HCT116 (cell line): Measurements from ENCODE around the gene LRFN2. TPM values are rescaled to one million over a fixed set of nuclear protein-coding genes. Genes with fewer than 3 reads are reported as not detected.

Experiments
- ATAC-seq: fragments of 200-7000 bp; cut with Tn5 transposase; 2 replicates; pipeline ENCODE4 v1.9.1; 2020; ENCODE audit warnings: mild to moderate bottlenecking, moderate library complexity
- BruUV-seq: library from RNA; stranded (reverse); fragments of 400-500 nt; replicated peaks from 2 replicates; lab custom pipeline; 2021; lab: Mats Ljungman, UMichigan
- CTCF ChIA-PET: fragments of 300-600 bp; sonication (Branson Sonifier 250); formaldehyde crosslinking; loops from one replicate; lab custom pipeline; 2021; ENCODE audit warnings: antibody characterized with exemption; lab: Charles Lee
- POLR2A ChIA-PET: fragments of 300-600, 350-600 bp; sonication (Branson Sonifier 250); formaldehyde crosslinking; loops from one replicate; lab custom pipeline; 2021; ENCODE audit warnings: antibody characterized with exemption; lab: Charles Lee
- RAD21 ChIA-PET, 2 experiments: fragments of 300-600 bp; sonication (Branson Sonifier 250); formaldehyde crosslinking; loops; one replicate each; lab custom pipeline; 2023; ENCODE audit warnings: low total read pairs in 2 of 2; ENCODE audit not compliant: uncharacterized antibody in 2 of 2, unreplicated experiment in 2 of 2, low non-redundant PET in 1 of 2; lab: Charles Lee
- DNase-seq: peaks from one replicate; pipeline ENCODE4 v3.0.0-alpha.2; 2010; ENCODE audit warnings: low read depth, low spot score
- H2AFZ ChIP-seq: fragments of 200-600 bp; shearing (Covaris generic), sonication (generic); 2 replicates; pipeline ENCODE4 v1.6.1; 2017; ENCODE audit warnings: low read depth, mixed run types, mixed read lengths, antibody characterized with exemption, low read length; ENCODE audit not compliant: poor library complexity, severe bottlenecking
- H3K27ac ChIP-seq: 2 replicates; pipeline ENCODE4 v1.5.1; 2012; ENCODE audit warnings: low read depth, low read length
- H3K27me3 ChIP-seq: fragments of 200-600 bp; sonication (generic); 2 replicates; pipeline ENCODE4 v1.6.1; 2016; ENCODE audit warnings: mixed run types, low read length, mixed read lengths; ENCODE audit not compliant: insufficient read depth
- H3K36me3 ChIP-seq, 2 experiments: fragments of 200-500 bp in 1 of 2; fragments of 200-600 bp in 1 of 2; sonication (Bioruptor generic) in 1 of 2; sonication (generic) in 1 of 2; 2 replicates each; pipeline versions ENCODE4 v1.5.1 to v1.6.1; 2014 to 2016; ENCODE audit warnings: low read length in 2 of 2, inconsistent platforms in 1 of 2, mixed read lengths in 1 of 2, mixed run types in 1 of 2; ENCODE audit not compliant: insufficient read depth in 2 of 2, control insufficient read depth in 1 of 2
- H3K4me1 ChIP-seq, 2 experiments: fragments of 200-600 bp in 1 of 2; sonication (generic) in 1 of 2; 2 replicates each; pipeline versions ENCODE4 v1.5.1 to v1.6.1; 2012 to 2017; ENCODE audit warnings: low read length in 2 of 2, inconsistent platforms in 1 of 2, mild to moderate bottlenecking in 1 of 2, mixed read lengths in 1 of 2, mixed run types in 1 of 2, moderate library complexity in 1 of 2; ENCODE audit not compliant: insufficient read depth in 2 of 2, control insufficient read depth in 1 of 2
- H3K4me2 ChIP-seq: fragments of 200-600 bp; sonication (generic); 2 replicates; pipeline ENCODE4 v1.6.1; 2017; ENCODE audit warnings: mixed run types, low read length, mixed read lengths
- H3K4me3 ChIP-seq, 2 experiments: fragments of 200-600 bp in 1 of 2; sonication (generic) in 1 of 2; replicated peaks in 1 of 2; 2 replicates each; pipeline ENCODE4 v1.5.1; 2011 to 2016; ENCODE audit warnings: low read length in 2 of 2, control low read depth in 1 of 2, low read depth in 1 of 2, mild to moderate bottlenecking in 1 of 2, mixed read lengths in 1 of 2, mixed run types in 1 of 2
- H3K79me2 ChIP-seq: fragments of 200-600 bp; sonication (generic); 2 replicates; pipeline ENCODE4 v1.6.1; 2017; ENCODE audit warnings: mild to moderate bottlenecking, mixed run types, low read length, moderate library complexity, mixed read lengths; ENCODE audit not compliant: insufficient read depth
- H3K9ac ChIP-seq: fragments of 200-600 bp; sonication (generic); 2 replicates; pipeline ENCODE4 v1.6.1; 2016; ENCODE audit warnings: low read length, mixed read lengths
- H3K9me2 ChIP-seq: fragments of 200-600 bp; sonication (generic), shearing (Covaris generic); 2 replicates; pipeline ENCODE4 v1.6.1; 2017; ENCODE audit warnings: mixed run types, mild to moderate bottlenecking, moderate library complexity; ENCODE audit not compliant: insufficient read depth
- H3K9me3 ChIP-seq, 2 experiments: fragments of 200-500 bp in 1 of 2; fragments of 200-600 bp in 1 of 2; sonication (Bioruptor generic) in 1 of 2; sonication (generic) in 1 of 2; 2 replicates each; pipeline ENCODE4 v1.6.1; 2014 to 2017; ENCODE audit warnings: low read length in 2 of 2, mixed read lengths in 2 of 2, inconsistent platforms in 1 of 2, low read depth in 1 of 2, mild to moderate bottlenecking in 1 of 2, mixed run types in 1 of 2, moderate library complexity in 1 of 2; ENCODE audit not compliant: control insufficient read depth in 1 of 2, insufficient read depth in 1 of 2
- H4K20me1 ChIP-seq: fragments of 200-600 bp; sonication (generic), shearing (Covaris generic); 2 replicates; pipeline ENCODE4 v1.6.1; 2017; ENCODE audit warnings: mixed run types, mild to moderate bottlenecking, moderate library complexity; ENCODE audit not compliant: insufficient read depth
- ATF3 ChIP-seq: IDR thresholded peaks from 2 replicates; pipeline ENCODE4 v1.6.1; 2012
- EGR1 ChIP-seq: IDR thresholded peaks from 2 replicates; pipeline ENCODE4 v1.6.1; 2012; ENCODE audit warnings: low read depth
- ELF1 ChIP-seq: IDR thresholded peaks from 2 replicates; pipeline ENCODE4 v1.6.1; 2012; ENCODE audit warnings: low read depth, borderline replicate concordance
- EZH2 ChIP-seq: fragments of 200-600 bp; sonication (generic); IDR thresholded peaks from 2 replicates; pipeline ENCODE4 v1.6.1; 2017; ENCODE audit warnings: antibody characterized with exemption, mixed run types
- EZH2phosphoT487 ChIP-seq: fragments of 200-600 bp; IDR thresholded peaks from 2 replicates; pipeline ENCODE4 v1.6.1; 2018; ENCODE audit warnings: antibody characterized with exemption, borderline replicate concordance
- FOSL1 ChIP-seq: IDR thresholded peaks from 2 replicates; pipeline ENCODE4 v1.6.1; 2012; ENCODE audit warnings: low read depth
- JUND ChIP-seq: IDR thresholded peaks from 2 replicates; pipeline ENCODE4 v1.6.1; 2012
- POLR2A ChIP-seq: IDR thresholded peaks from 2 replicates; pipeline ENCODE4 v1.7.0; 2011; ENCODE audit warnings: borderline replicate concordance; ENCODE audit not compliant: insufficient read depth, insufficient read length; ENCODE audit errors: extremely low read depth
- POLR2AphosphoS5 ChIP-seq: IDR thresholded peaks from 2 replicates; pipeline ENCODE4 v1.6.1; 2011; ENCODE audit warnings: mild to moderate bottlenecking, low read depth, low read length, moderate library complexity
- SIN3A ChIP-seq: IDR thresholded peaks from 2 replicates; pipeline ENCODE4 v1.6.1; 2012; ENCODE audit warnings: low read depth
- SP1 ChIP-seq: IDR thresholded peaks from 2 replicates; pipeline ENCODE4 v1.6.1; 2012; ENCODE audit warnings: low read depth
- SRF ChIP-seq: IDR thresholded peaks from 2 replicates; pipeline ENCODE4 v1.6.1; 2012; ENCODE audit warnings: low read depth
- TCF7L2 ChIP-seq: IDR thresholded peaks from 2 replicates; pipeline ENCODE4 v1.7.0; 2011; ENCODE audit warnings: borderline replicate concordance, inconsistent platforms; ENCODE audit not compliant: insufficient read depth, insufficient read length; ENCODE audit errors: extremely low read depth
- YY1 ChIP-seq: IDR thresholded peaks from 2 replicates; pipeline ENCODE4 v1.6.1; 2011; ENCODE audit warnings: low read length, low read depth, moderate library complexity, mild to moderate bottlenecking; ENCODE audit not compliant: insufficient replicate concordance; ENCODE audit errors: extremely low read depth
- ZFX ChIP-seq: fragments of 450-650 bp; IDR thresholded peaks from 2 replicates; pipeline ENCODE4 v1.6.1; 2017
- ZNF274 ChIP-seq: fragments of 200-500 bp; sonication (Bioruptor generic); IDR thresholded peaks from 2 replicates; pipeline ENCODE4 v1.6.1; 2014; ENCODE audit warnings: mild to moderate bottlenecking, low read depth, low read length, inconsistent platforms
- intact Hi-C: fragments of 100-400 bp; cut with micrococcal nuclease; formaldehyde crosslinking; loops from 2 replicates; pipeline ENCODE4 v1.10.0; 2022
- total RNA-seq: library from RNA; stranded (reverse); gene quantifications from one replicate; pipeline ENCODE4 v1.2.1, GENCODE V29; 2021; ENCODE audit not compliant: unreplicated experiment
- TF ChIP-seq, protein P1 (sequence below): IDR thresholded peaks from 2 replicates; pipeline ENCODE4 v1.6.1; 2012
- TF ChIP-seq, protein P2 (sequence below), 3 experiments: fragments of 200-600 bp in 1 of 3; sonication (generic) in 1 of 3; IDR thresholded peaks in 2 of 3; conservative IDR thresholded peaks in 1 of 3; 2 replicates each; pipeline ENCODE4 v1.5.1; 2012 to 2017; ENCODE audit warnings: low read depth in 2 of 3, low read length in 2 of 3, antibody characterized with exemption in 1 of 3, borderline replicate concordance in 1 of 3, control low read depth in 1 of 3, mild to moderate bottlenecking in 1 of 3, mixed read lengths in 1 of 3, mixed run types in 1 of 3, moderate library complexity in 1 of 3; ENCODE audit not compliant: insufficient read depth in 1 of 3
- TF ChIP-seq, protein P3 (sequence below): IDR thresholded peaks from 2 replicates; pipeline ENCODE4 v1.6.1; 2012; ENCODE audit warnings: low read depth
- TF ChIP-seq, protein P4 (sequence below): IDR thresholded peaks from 2 replicates; pipeline ENCODE4 v1.6.1; 2011; ENCODE audit warnings: mild to moderate bottlenecking, low read length, moderate library complexity; ENCODE audit not compliant: insufficient replicate concordance; ENCODE audit errors: extremely low read depth

LRFN2 gene
- total RNA-seq, 1 experiment from 2014 or later: not detected

- no peaks in the 10 kb centered on the region for H3K4me1 ChIP-seq
- DNase-seq: no peak
- H3K4me3 ChIP-seq: no peak overlapping the region
- H3K9me3 ChIP-seq: no peaks in the 10 kb centered on the region
- no peaks in the 10 kb centered on the region for H3K79me2 ChIP-seq
- no peak overlapping the region for H3K4me2 ChIP-seq
- POLR2A ChIA-PET: no interaction called here
- H3K36me3 ChIP-seq: no peaks in the 10 kb centered on the region
- H3K27ac ChIP-seq: no peak overlapping the region
- no peaks in the 10 kb centered on the region for H3K9me2 ChIP-seq
- ATAC-seq: no peak
- CTCF ChIA-PET: no interaction called here
- BruUV-seq: no TSS peak
- H3K9ac ChIP-seq: no peak overlapping the region
- RAD21 ChIA-PET: no interaction called here
- TF ChIP-seq EGR1: no peak
- no peak for TF ChIP-seq YY1
- TF ChIP-seq, protein P1, sequence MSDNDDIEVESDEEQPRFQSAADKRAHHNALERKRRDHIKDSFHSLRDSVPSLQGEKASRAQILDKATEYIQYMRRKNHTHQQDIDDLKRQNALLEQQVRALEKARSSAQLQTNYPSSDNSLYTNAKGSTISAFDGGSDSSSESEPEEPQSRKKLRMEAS: no peak
- no peak for TF ChIP-seq SRF
- TF ChIP-seq, protein P2, sequence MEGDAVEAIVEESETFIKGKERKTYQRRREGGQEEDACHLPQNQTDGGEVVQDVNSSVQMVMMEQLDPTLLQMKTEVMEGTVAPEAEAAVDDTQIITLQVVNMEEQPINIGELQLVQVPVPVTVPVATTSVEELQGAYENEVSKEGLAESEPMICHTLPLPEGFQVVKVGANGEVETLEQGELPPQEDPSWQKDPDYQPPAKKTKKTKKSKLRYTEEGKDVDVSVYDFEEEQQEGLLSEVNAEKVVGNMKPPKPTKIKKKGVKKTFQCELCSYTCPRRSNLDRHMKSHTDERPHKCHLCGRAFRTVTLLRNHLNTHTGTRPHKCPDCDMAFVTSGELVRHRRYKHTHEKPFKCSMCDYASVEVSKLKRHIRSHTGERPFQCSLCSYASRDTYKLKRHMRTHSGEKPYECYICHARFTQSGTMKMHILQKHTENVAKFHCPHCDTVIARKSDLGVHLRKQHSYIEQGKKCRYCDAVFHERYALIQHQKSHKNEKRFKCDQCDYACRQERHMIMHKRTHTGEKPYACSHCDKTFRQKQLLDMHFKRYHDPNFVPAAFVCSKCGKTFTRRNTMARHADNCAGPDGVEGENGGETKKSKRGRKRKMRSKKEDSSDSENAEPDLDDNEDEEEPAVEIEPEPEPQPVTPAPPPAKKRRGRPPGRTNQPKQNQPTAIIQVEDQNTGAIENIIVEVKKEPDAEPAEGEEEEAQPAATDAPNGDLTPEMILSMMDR (IDR thresholded peaks at IDR 0.05 in 2 of 3, conservative IDR thresholded peaks at IDR 0.05 in 1 of 3; ENCODE audit: borderline replicate concordance in 1 of 3, insufficient read depth in 1 of 3, low read depth in 2 of 3, low read length in 2 of 3): no peak
- TF ChIP-seq, protein P3, sequence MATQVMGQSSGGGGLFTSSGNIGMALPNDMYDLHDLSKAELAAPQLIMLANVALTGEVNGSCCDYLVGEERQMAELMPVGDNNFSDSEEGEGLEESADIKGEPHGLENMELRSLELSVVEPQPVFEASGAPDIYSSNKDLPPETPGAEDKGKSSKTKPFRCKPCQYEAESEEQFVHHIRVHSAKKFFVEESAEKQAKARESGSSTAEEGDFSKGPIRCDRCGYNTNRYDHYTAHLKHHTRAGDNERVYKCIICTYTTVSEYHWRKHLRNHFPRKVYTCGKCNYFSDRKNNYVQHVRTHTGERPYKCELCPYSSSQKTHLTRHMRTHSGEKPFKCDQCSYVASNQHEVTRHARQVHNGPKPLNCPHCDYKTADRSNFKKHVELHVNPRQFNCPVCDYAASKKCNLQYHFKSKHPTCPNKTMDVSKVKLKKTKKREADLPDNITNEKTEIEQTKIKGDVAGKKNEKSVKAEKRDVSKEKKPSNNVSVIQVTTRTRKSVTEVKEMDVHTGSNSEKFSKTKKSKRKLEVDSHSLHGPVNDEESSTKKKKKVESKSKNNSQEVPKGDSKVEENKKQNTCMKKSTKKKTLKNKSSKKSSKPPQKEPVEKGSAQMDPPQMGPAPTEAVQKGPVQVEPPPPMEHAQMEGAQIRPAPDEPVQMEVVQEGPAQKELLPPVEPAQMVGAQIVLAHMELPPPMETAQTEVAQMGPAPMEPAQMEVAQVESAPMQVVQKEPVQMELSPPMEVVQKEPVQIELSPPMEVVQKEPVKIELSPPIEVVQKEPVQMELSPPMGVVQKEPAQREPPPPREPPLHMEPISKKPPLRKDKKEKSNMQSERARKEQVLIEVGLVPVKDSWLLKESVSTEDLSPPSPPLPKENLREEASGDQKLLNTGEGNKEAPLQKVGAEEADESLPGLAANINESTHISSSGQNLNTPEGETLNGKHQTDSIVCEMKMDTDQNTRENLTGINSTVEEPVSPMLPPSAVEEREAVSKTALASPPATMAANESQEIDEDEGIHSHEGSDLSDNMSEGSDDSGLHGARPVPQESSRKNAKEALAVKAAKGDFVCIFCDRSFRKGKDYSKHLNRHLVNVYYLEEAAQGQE: no peak
- no peak for TF ChIP-seq ZFX
- no peak for TF ChIP-seq POLR2A
- TF ChIP-seq EZH2phosphoT487: no peak
- no peak for TF ChIP-seq EZH2
- TF ChIP-seq SP1: no peak
- no peak for TF ChIP-seq ZNF274
- TF ChIP-seq JUND: no peak
- no peak for TF ChIP-seq TCF7L2
- no peak for TF ChIP-seq ATF3
- no peak for TF ChIP-seq FOSL1
- TF ChIP-seq POLR2AphosphoS5: no peak
- no peak for TF ChIP-seq SIN3A
- TF ChIP-seq, protein P4, sequence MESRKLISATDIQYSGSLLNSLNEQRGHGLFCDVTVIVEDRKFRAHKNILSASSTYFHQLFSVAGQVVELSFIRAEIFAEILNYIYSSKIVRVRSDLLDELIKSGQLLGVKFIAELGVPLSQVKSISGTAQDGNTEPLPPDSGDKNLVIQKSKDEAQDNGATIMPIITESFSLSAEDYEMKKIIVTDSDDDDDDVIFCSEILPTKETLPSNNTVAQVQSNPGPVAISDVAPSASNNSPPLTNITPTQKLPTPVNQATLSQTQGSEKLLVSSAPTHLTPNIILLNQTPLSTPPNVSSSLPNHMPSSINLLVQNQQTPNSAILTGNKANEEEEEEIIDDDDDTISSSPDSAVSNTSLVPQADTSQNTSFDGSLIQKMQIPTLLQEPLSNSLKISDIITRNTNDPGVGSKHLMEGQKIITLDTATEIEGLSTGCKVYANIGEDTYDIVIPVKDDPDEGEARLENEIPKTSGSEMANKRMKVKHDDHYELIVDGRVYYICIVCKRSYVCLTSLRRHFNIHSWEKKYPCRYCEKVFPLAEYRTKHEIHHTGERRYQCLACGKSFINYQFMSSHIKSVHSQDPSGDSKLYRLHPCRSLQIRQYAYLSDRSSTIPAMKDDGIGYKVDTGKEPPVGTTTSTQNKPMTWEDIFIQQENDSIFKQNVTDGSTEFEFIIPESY: no peak
- TF ChIP-seq ELF1: no peak
- TF ChIP-seq, all 23 proteins: peak for 0
- intact Hi-C loops: no loop called here
- Histone ChIP-seq H3K27me3 (peaks cover 73% of the 10 kb centered on the region), H2AFZ (no peak overlapping the region), H4K20me1 (no peaks in the 10 kb centered on the region)
Measured at GRCh38 chr6:40606981-40607380, 19.8 kb upstream of the LRFN2 start.
